ENCODE data around the gene EXOC8. TPM values are rescaled to one million over a fixed set of nuclear protein-coding genes. Genes with fewer than 3 reads are reported as not detected.

EXOC8 gene
- total and polyA plus RNA-seq, 2 of the 8 experiments (the other 6 are each of a cell fraction or from before 2014, with no cell fraction given), result 2.0 to 9.8 TPM

GRCh38 chr1:231286603-231287002 is 51.0 kb downstream of the EXOC8 start (continued):
- TF ChIP-seq CHD7 (IDR thresholded peaks at IDR 0.05; ENCODE audit: insufficient replicate concordance, low read length) (no peak), SIX5 (IDR thresholded peaks at IDR 0.05; ENCODE audit: low read depth, low read length) (no peak), RNF2 (IDR thresholded peaks at IDR 0.05; ENCODE audit: borderline replicate concordance, low read depth, low read length, missing control alignments, poor library complexity, severe bottlenecking) (no peak), ATF3 (IDR thresholded peaks at IDR 0.05; ENCODE audit: insufficient read depth, low read depth, low read length) (no peak), RXRA (IDR thresholded peaks at IDR 0.05; ENCODE audit: insufficient read depth, low read depth, low read length) (no peak), CREB1 (IDR thresholded peaks at IDR 0.05) (no peak), CBX8 (IDR thresholded peaks at IDR 0.05; ENCODE audit: borderline replicate concordance, low read depth, low read length) (no peak), ZNF274 (IDR thresholded peaks at IDR 0.05; ENCODE audit: borderline replicate concordance, extremely low read depth, low read length) (no peak), TCF12 (IDR thresholded peaks at IDR 0.05; ENCODE audit: low read depth, low read length) (no peak), CHD2 (IDR thresholded peaks at IDR 0.05; ENCODE audit: low read length) (no peak)
